ENCODE data around the gene MACROD1.

GRCh38 chr11:64069401-64070313 lies 96.3 kb downstream of the MACROD1 start:
- TF ChIP-seq CTCF (optimal IDR thresholded peaks at IDR 0.05 in 1 of 3, IDR thresholded peaks at IDR 0.05 in 1 of 3, conservative IDR thresholded peaks at IDR 0.05 in 1 of 3; ENCODE audit: extremely low read depth in 1 of 3, insufficient read depth in 2 of 3, low read length in 3 of 3) (no peak), EZH2 (IDR thresholded peaks at IDR 0.05; ENCODE audit: low read length) (no peak)

All from keratinocyte (primary cell).